Upper lobe of left lung (tissue), 6 donors: ENCODE results near the gene FARP1. TPM values are rescaled to one million over a fixed set of nuclear protein-coding genes. Genes with fewer than 3 reads are reported as not detected.

Experiments
- ATAC-seq, 2 donors: fragments of 200-7000 bp; cut with Tn5 transposase; one replicate each; pipeline ENCODE4 v1.9.1; 2022; ENCODE audit warnings: mild to moderate bottlenecking in 2 of 2, moderate library complexity in 2 of 2; ENCODE audit not compliant: low FRiP score in 2 of 2
- DNase-seq, 2 donors: peaks; one replicate each; pipeline ENCODE4 v3.0.0-alpha.2; 2019 to 2020
- H3K27ac ChIP-seq, 4 donors: fragments of 200-600 bp; sonication (generic); one replicate each; pipeline ENCODE4 v1.5.1; 2016 to 2019
- H3K27me3 ChIP-seq, 4 donors: fragments of 200-600 bp; sonication (generic); one replicate each; pipeline ENCODE4 v1.5.1; 2017 to 2019
- H3K36me3 ChIP-seq, 4 donors: fragments of 200-600 bp; sonication (generic); one replicate each; pipeline ENCODE4 v1.5.1; 2016 to 2019
- H3K4me1 ChIP-seq, 4 donors: fragments of 200-600 bp; sonication (generic); one replicate each; pipeline ENCODE4 v1.5.1; 2018 to 2019
- H3K4me3 ChIP-seq, 4 donors: fragments of 200-600 bp; sonication (generic); one replicate each; pipeline ENCODE4 v1.5.1; 2017 to 2019; ENCODE audit warnings: mild to moderate bottlenecking in 2 of 4, moderate library complexity in 1 of 4
- H3K9me3 ChIP-seq, 4 donors: fragments of 200-600 bp; sonication (generic); one replicate each; pipeline ENCODE4 v1.5.1; 2018 to 2019
- EP300 ChIP-seq, 4 donors: sonication (generic); formaldehyde crosslinking; IDR thresholded peaks; one replicate each; pipeline ENCODE4 v1.5.1; 2017; ENCODE audit warnings: antibody characterized with exemption in 4 of 4, control low read depth in 2 of 4
- POLR2A ChIP-seq, 4 donors: fragments of 450-650 bp; IDR thresholded peaks; one replicate each; pipeline ENCODE4 v1.5.1; 2016 to 2017; ENCODE audit warnings: antibody characterized with exemption in 4 of 4, mild to moderate bottlenecking in 2 of 4
- POLR2AphosphoS5 ChIP-seq, 2 donors: sonication (generic); formaldehyde crosslinking; IDR thresholded peaks; one replicate each; pipeline ENCODE4 v1.5.1; 2017; ENCODE audit warnings: antibody characterized with exemption in 2 of 2
- WGBS, 2 donors: methylation state at CpG; one replicate each; pipeline ENCODE4 v1.1.5; 2017 to 2018; 5-methylcytosine and 5-hydroxymethylcytosine counted together
- total RNA-seq, 6 donors: library from RNA; depleted of rRNA in 4 of 6; stranded (reverse); fragments of >200 nt in 4 of 6; gene quantifications; one replicate each; pipeline versions ENCODE4 v1.1.0 to v1.2.1, GENCODE V29; 2016 to 2021
- TF ChIP-seq, protein P1 (sequence below), 6 experiments: fragments of 450-650 bp in 4 of 6; fragments of 200-600 bp in 2 of 6; sonication (generic) in 2 of 6; IDR thresholded peaks; one replicate each; pipeline ENCODE4 v1.5.1; 2016 to 2019; ENCODE audit warnings: antibody characterized with exemption in 6 of 6
- donor health status: DM: no; HTN: no; CAD: no; lungs with moderate emphysema.
- donor health status: DM: no; HTN: yes; CAD: no; lungs with severe emphysema.

Gene FARP1
- total RNA-seq, 6 donors from 2014 or later = 65.7 to 111 (median 91.8) TPM

DNA sequence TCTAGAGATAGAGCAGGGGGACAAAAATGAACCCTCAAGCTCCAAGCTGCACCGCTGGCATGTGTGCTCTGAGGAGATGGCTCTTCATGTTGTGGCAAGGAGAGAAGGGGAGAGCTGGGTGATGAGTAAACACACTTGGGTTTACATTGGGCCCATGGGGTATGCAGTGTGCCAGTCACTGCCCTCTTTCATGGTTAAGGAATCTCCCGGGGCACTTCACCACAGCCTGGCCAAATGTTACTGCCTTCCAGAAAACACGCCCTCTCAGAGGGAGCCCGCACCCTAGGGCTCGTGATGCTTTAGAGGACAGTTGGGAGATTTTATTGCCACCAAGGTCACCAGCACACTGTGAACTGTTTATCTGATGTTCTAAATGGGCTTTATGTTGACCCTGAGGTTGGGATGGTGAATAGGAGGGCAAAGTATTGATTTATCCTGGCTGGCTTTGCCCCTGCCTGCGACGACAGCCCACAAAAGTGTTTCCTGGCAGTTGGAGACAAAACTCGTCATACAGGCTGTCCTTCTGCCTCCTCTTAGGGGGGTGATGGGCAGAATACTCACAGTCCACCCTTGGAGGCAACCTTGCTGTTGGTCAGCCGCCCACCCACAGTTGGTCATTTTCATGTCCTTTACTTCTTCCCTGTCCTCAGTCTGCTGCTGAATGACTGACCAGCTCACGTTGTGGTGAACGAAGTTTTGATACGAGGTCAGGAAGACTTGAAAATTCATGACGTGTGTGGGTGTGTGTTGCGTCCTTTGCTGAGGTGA lies 277.1 kb downstream of the FARP1 start:
- H3K4me1 ChIP-seq = peaks cover 0 to 29% (median 11%) of the 10 kb centered on the region in 4 donors
- no peaks in the 10 kb centered on the region for H3K27me3 ChIP-seq
- 69% methylated on average over 14 of the region's 14 CpGs for WGBS, 2 donors
- H3K36me3 ChIP-seq = peaks cover 0 to 16% (median 0%) of the 10 kb centered on the region in 4 donors
- H3K4me3 ChIP-seq = no peak overlapping the region
- H3K9me3 ChIP-seq = no peaks in the 10 kb centered on the region
- DNase-seq (peak in 1 of 2 donors; percentile 75), ATAC-seq (peak; percentile 27 to 32)
- TF ChIP-seq, protein P1, sequence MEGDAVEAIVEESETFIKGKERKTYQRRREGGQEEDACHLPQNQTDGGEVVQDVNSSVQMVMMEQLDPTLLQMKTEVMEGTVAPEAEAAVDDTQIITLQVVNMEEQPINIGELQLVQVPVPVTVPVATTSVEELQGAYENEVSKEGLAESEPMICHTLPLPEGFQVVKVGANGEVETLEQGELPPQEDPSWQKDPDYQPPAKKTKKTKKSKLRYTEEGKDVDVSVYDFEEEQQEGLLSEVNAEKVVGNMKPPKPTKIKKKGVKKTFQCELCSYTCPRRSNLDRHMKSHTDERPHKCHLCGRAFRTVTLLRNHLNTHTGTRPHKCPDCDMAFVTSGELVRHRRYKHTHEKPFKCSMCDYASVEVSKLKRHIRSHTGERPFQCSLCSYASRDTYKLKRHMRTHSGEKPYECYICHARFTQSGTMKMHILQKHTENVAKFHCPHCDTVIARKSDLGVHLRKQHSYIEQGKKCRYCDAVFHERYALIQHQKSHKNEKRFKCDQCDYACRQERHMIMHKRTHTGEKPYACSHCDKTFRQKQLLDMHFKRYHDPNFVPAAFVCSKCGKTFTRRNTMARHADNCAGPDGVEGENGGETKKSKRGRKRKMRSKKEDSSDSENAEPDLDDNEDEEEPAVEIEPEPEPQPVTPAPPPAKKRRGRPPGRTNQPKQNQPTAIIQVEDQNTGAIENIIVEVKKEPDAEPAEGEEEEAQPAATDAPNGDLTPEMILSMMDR (IDR thresholded peaks at IDR 0.05) = no peak
- no peak for TF ChIP-seq POLR2A (IDR thresholded peaks at IDR 0.05)
- peak in 1 of 4 donors; percentile 74 for TF ChIP-seq EP300 (IDR thresholded peaks at IDR 0.05)
- peak in 1 of 2 donors; percentile 29 for TF ChIP-seq POLR2AphosphoS5 (IDR thresholded peaks at IDR 0.05)
- peak overlapping the region in 3 of 4 donors; percentile 58 to 79 (median 63) for H3K27ac ChIP-seq

DNA sequence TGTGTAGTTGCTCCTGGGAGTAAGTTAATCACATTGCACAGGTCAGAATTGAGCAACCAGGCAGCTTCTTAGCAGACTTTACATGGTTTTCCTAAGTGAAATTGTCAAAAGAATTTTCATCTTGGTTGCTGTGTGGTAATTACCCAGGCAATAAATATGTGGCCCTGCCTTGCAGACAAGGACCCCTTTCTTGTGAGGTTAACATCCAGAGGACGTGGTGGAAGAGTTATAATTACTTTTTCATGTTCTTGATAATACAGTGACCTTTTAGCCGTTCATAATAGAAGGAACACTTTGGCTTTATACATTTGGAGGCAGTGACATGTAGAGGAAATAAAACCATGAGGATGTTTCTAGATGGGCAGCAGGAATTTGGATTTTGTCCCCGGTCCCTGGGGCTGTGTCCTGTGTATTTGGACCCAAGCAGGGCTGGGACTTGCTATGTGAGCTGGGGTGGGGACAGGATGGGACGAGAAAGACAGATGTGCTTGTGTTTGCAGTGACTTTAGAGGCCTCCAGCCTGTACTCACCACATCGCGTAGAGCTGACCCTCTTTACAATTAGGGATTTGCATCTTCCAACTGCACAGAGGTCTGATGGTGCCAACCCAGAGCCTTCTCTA lies 277.8 kb downstream of the FARP1 start:
- H3K4me3 ChIP-seq = no peak overlapping the region
- ATAC-seq = no peak
- peaks cover 0 to 24% (median 8%) of the 10 kb centered on the region in 4 donors for H3K4me1 ChIP-seq
- no peaks in the 10 kb centered on the region for H3K9me3 ChIP-seq
- 85 to 92% methylated on average over 6 of the region's 6 CpGs for WGBS, 2 donors
- H3K27ac ChIP-seq = peak overlapping the region in 3 of 4 donors; percentile 58 to 79 (median 63)
- no peak for DNase-seq
- TF ChIP-seq POLR2AphosphoS5 (IDR thresholded peaks at IDR 0.05) = no peak
- H3K36me3 ChIP-seq = peaks cover 0 to 23% (median 0%) of the 10 kb centered on the region in 4 donors
- H3K27me3 ChIP-seq = no peaks in the 10 kb centered on the region

DNA sequence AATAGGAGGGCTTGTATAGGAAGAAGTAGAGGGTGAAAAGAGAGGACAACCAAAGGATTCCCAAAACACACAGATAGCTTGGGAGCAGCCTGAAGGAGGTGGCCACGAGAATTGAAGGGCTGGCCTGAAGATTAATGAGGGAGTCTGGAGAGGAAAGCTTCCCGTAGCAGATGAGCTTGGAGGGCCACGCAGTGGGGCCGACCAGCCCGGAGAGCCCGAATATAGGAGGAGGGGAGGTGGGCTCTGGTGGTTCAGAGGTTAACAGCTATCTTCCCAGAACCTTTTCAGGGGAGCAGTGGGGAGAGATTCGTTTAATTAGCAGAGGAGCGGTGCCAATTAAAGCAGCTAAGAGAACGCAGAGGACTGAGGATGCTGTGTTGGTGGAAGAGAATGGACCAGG lies 279.2 kb downstream of the FARP1 start:
- ATAC-seq (no peak), DNase-seq (no peak)
- TF ChIP-seq EP300 (IDR thresholded peaks at IDR 0.05) (no peak), POLR2AphosphoS5 (IDR thresholded peaks at IDR 0.05) (no peak), POLR2A (IDR thresholded peaks at IDR 0.05) (no peak)
- TF ChIP-seq, protein P1 (IDR thresholded peaks at IDR 0.05) = no peak
- Histone ChIP-seq H3K36me3 (peaks cover 0 to 37% (median 0%) of the 10 kb centered on the region in 4 donors), H3K27ac (no peak overlapping the region), H3K4me1 (peaks cover 0 to 16% (median 6%) of the 10 kb centered on the region in 4 donors), H3K4me3 (no peak overlapping the region), H3K9me3 (no peaks in the 10 kb centered on the region), H3K27me3 (no peaks in the 10 kb centered on the region)
- WGBS, 2 donors = 89 to 90% methylated on average over 9 of the region's 9 CpGs

DNA sequence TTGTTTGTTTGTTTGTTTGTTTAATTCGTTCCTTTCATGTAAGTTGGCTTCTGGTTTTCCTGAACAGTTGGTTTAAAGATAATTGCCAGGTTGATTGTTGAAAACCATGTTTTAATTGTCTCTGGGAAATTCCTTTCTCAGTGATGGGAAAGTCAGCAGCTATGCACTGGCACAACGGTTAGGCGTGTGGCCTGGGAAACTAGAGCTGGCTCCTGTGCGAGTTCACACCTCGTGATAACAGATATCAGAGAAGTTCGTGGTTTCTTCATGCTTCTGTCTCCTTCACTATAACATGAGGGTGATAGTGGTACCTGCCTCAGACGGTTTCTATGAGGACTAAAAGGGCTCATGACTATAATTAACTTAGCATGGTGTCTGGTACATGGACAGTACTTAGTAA lies 280.5 kb downstream of the FARP1 start:
- peaks cover 0 to 11% (median 5%) of the 10 kb centered on the region in 4 donors for H3K4me1 ChIP-seq
- TF ChIP-seq POLR2AphosphoS5 (IDR thresholded peaks at IDR 0.05) (no peak), EP300 (IDR thresholded peaks at IDR 0.05) (no peak), POLR2A (IDR thresholded peaks at IDR 0.05) (no peak)
- TF ChIP-seq, protein P1 (IDR thresholded peaks at IDR 0.05) = no peak
- no peak overlapping the region for H3K4me3 ChIP-seq
- WGBS, 2 donors = 79 to 87% methylated on average over 7 of the region's 7 CpGs
- H3K36me3 ChIP-seq = peaks cover 0 to 44% (median 0%) of the 10 kb centered on the region in 4 donors
- no peaks in the 10 kb centered on the region for H3K27me3 ChIP-seq
- ATAC-seq = no peak
- H3K9me3 ChIP-seq = no peaks in the 10 kb centered on the region
- DNase-seq = no peak
- H3K27ac ChIP-seq = no peak overlapping the region

DNA sequence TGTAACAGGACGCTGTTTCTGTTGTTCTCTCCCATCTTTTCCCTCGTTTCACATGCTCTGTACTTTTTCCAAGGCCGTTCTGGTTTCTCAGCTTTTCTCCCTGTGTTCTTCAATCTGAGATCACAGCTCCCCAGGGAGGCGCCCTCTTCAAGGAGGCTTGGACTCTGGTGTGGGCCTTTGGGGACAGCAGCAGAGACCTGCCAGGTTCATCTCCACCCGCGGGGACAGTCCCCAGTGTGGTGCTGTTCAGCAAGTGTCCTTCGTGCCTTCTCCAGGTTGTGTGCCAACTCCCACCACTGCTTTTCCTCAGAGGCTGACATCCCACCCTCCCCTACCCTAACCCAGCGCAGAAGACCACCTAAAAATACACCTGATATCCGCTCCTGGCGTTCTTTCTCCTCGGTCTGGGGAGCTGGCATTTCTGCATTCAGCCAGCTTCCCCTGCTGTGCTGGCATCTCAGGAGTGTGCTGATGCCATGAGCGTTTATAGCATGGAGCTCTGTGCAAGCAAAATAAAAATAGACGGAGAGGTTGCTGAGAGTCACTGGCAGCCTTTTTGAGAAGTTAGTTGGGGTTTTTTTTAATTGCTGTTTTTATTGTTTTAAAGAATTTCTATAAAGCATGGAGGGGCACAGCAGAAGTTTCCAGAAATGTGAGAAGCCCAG lies 284.6 kb downstream of the FARP1 start:
- ATAC-seq (no peak), DNase-seq (no peak)
- no peaks in the 10 kb centered on the region for H3K27me3 ChIP-seq
- H3K27ac ChIP-seq = no peak overlapping the region
- 90 to 91% methylated on average over 13 of the region's 13 CpGs for WGBS, 2 donors
- no peak overlapping the region for H3K4me3 ChIP-seq
- no peaks in the 10 kb centered on the region for H3K4me1 ChIP-seq
- peaks cover 0 to 42% (median 2%) of the 10 kb centered on the region in 4 donors for H3K36me3 ChIP-seq
- TF ChIP-seq POLR2A (IDR thresholded peaks at IDR 0.05) = no peak
- no peak for TF ChIP-seq POLR2AphosphoS5 (IDR thresholded peaks at IDR 0.05)
- H3K9me3 ChIP-seq = no peaks in the 10 kb centered on the region
